NCI-H1417 treated with DMSO at 0.1 percent for 48 hours (cell line): ENCODE results near the gene ZNF786.
"Not testable (repeated sequence)": the region's sequence is repeated elsewhere in the genome, so short reads cannot be mapped to it uniquely, and the experiment has no call there.

ENCODE experiments used
- DNase-seq: peaks from one replicate; lab custom pipeline; 2025; lab: John Stamatoyannopoulos, UW

Gene ZNF786

GRCh38 chr7:149077594-149077993, 12.9 kb downstream of the ZNF786 start:
- no peak for DNase-seq

DNA sequence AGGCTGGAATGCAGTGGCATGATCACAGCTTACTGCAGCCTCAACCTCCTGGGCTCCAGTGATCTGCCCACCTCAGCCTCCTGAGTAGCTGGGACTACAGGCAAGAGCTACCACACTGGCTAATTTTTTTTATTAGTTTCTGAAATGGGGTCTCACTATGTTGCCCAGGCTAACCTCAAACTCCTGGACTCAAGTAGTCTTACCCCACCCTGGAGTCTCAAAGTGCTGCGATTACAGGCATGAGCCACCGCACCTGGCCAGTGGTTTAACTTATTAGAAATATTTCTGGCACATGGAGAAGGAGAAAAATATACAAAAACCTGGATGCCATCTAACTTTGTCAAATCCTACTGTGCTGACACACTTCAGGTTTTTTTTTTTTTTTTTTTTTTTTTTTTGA, 15.2 kb downstream of the ZNF786 start:
- no peak for DNase-seq

GRCh38 chr7:149074116-149074885, 16.2 kb downstream of the ZNF786 start:
- no peak for DNase-seq

DNA sequence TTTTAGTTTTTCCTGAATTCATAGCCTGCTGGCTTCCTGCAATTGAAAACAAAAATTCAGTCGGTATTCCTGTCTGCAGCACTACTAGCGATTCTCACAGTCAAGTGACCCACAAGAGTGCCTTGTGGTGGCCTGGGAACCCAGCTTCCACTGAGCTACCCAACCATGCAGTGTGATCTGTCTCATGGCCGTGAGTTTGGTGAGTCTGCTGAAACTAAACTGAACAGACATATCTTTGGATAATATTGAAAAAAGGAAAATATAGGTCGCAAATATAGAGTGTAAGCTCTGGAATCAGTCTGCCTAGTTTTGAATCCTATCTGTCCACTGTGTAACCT, 18.1 kb downstream of the ZNF786 start:
- DNase-seq = no peak

DNA sequence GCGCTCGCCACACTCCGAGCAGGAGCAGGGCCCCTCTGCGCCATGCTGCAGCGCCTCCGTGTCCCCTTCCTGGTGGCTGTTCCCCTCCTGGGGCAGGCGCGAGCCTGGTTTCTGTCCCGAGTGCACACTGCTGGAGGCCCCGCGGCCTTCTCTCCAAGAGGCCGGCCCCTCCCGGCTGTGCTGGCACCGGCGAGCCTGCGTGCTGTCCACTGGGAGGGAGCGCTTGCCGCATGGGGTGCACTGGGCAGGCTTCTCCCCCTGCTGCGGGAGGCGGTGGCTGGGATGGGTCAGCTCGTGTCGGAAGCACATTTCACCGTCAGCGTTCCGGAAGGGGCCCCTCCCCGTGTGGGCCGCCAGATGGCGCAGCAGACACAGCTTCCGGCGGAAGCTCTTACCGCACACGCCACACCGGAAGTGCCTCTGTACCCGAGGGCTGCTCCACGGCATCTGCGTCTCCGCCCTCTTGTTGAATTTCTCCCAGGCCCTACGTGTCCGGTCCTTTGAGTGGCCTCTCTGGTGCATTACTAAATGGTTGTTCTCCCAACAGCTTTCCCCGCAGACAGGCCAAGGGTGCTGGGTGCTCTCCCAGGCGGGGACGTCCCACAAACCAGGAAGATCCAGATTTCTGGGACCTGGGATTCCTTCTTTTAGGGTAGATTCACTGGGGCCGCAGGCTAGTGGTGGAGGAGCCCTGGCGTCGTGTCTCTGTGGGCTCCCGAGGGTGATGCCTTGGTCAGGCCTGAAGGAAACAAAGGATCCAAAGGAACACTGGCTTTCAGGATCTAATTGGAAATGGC, 18.7 kb downstream of the ZNF786 start:
- DNase-seq = no peak

DNA sequence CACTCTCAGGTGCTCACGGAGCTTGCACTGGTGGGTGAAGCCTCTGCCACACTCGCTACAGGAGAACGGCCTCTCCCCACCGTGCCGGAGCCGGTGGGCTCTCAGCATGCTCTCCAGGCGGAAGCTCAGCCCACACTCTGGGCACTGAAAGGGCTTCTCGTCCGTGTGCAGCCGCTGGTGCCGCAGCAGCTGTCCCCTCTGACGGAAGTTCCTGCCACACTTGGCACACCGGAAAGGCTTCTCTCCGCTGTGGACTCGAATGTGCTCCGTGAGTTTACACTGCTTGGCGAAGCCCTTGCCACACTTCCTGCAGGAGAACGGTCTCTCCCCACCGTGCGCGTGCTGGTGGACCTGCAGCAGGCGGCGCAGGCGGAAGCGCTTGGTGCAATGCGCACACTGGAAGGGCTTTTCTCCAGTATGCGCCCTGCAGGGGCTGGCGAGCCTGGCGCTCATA, 19.3 kb downstream of the ZNF786 start:
- no peak for DNase-seq

- DNase-seq = no peak
These were observed 20.0 kb downstream of the ZNF786 start for GRCh38 chr7:149070372-149071125.

DNA sequence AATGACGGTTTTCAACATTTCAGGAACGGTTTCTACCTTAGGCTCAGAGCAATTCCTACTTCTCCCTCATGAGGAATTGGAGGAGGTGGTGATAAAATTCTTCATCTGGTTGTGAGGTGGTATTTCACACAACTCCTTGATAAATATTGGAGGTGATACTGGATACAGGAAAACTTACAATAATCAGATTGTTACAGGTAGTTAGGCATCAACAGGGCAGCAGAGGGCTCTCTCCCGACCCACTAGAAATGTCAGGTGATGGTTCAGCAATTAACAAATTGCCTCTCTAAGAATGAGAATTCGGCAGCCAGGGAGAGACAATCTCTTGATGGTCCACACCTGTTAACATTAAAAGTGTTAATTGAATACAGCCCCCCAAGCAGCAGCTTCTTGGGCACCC, 22.6 kb downstream of the ZNF786 start:
- no peak for DNase-seq

DNA sequence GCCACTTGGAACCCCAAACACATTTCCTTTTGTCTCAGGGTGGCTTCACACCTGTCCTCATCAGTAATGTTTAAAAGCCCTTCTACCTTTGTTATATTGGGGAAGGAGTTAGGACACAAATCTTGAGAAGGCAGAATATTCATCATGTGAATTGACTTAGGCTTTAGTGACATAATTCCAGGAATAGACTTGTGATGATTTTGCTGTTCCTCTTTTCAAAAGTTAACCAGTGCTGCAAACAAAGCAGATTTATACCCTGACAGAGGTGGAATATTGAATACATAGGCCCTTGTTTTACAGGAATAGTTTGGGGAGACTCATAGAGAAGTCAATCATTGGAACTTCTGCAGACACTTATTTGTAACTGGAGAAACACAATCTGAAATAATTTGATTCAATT, 27.0 kb downstream of the ZNF786 start:
- DNase-seq = no peak

GRCh38 chr7:149062217-149062899, 28.2 kb downstream of the ZNF786 start:
- not testable (repeated sequence) for DNase-seq

GRCh38 chr7:149060156-149060555, 30.4 kb downstream of the ZNF786 start:
- DNase-seq = no peak

DNA sequence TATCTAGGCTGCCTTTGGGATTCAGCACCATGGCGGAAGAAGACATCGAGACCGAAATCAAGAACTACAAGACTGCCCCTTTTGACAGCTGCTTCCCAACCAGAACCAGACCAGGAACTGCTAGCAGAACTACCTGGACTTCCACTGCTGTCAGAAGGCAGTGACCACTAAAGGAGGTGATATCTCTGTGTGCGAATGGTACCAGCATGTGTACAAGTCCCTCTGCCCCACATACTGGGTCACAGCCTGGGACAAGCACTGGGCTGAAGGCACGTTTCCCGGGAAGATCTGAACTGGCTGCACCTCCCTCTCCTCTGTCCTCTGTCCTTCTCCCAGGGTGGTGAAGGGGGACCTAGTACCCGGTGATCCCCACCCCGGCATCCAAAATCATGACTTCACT, 36.6 kb downstream of the ZNF786 start:
- DNase-seq = no peak

DNA sequence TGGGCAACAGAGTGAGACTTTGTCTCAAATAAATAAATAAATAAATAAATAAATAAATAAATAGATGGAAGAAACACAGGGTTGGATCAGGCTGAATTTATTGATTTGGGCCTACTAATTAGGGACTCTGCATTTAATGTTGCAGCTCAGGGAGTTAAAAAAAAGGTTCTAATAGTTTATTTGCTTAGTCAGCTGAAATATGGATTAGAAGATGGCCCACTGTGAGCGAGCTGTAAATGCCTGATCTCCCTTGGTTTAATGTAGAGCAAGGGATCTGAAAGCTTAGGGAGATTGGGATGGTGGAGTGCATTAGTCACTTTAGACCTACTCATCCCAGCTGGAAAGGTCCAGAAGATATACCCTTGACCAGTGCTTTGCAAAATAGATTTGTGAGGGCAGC, 37.1 kb downstream of the ZNF786 start:
- DNase-seq = no peak

DNA sequence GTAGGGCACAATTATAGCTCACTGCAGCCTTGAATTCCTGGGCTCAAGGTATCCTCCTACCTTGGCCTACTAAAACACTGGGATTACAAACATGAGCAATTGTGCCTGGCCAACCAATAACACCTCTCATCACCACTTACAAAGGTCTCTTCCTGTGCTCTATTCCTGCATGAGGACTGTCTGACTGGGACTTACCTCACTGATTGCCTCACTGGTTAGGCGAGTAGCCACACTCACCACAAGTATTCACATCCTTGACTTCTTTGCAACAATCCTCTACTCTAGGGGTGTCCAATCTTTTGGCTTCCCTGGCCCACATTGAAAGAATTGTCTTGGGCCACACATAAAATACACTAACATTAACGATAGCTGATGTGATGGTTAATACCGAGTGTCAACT, 39.6 kb downstream of the ZNF786 start:
- DNase-seq = no peak

GRCh38 chr7:149048805-149049204, 41.7 kb downstream of the ZNF786 start:
- no peak for DNase-seq

GRCh38 chr7:149046416-149046815, 44.1 kb downstream of the ZNF786 start:
- no peak for DNase-seq

DNA sequence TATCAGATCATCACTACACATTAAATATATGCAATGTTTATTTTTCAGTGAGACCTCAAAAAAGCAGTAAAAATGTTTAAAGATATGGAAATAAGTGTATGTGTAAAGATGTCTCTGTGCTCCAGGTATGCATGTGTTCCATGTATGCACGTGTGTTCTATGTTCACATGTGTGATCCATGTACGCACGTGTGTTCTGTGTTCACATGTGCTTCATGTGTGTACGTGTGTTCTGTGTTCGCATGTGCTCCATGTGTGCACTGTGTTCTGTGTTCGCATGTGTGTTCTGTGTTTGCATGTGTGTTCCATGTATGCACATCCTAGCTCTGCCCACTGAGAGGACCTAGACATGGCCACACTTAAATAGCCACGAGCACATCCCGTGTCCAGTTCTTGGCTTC, 46.6 kb downstream of the ZNF786 start:
- DNase-seq = no peak

DNA sequence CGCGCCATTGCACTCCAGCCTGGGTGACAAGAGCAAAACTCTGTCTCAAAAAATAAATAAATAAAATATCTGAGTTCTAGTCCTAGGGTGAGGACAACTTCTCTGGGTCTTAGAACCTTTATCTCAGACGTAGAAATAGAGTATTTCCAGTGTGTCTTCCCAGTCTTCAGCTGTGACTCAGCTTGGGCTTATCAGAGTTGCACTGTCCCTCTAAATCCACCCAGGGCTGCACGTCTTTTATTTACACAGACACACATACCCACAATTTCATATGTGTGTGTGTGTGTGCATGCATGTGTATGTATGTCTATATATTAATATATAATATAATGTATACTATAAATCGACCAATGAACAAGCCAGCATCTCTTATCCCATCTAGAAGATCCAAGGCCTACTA, 49.2 kb downstream of the ZNF786 start:
- no peak for DNase-seq

DNA sequence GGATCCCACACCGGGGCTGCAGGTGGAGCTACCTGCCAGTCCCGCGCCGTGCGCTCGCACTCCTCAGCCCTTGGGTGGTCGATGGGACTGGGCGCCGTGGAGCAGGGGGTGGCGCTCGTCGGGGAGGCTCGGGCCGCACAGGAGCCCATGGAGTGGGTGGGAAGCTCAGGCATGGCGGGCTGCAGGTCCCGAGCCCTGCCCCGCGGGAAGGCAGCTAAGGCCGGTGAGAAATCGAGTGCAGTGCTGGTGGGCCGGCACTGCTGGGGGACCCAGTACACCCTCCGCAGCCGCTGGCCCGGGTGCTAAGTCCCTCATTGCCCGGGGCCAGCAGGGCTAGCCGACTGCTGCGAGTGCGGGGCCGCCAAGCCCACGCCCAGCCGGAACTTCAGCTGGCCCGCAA, 51.9 kb downstream of the ZNF786 start:
- DNase-seq = not testable (repeated sequence)

GRCh38 chr7:149036676-149037075, 53.8 kb downstream of the ZNF786 start:
- DNase-seq = no peak

GRCh38 chr7:149031353-149031910, 59.1 kb downstream of the ZNF786 start:
- DNase-seq = no peak

- DNase-seq = not testable (repeated sequence)
These were observed 60.1 kb downstream of the ZNF786 start for GRCh38 chr7:149030439-149030838.
